Activated T-helper 17 cell treated with anti-CD3 and anti-CD28 coated beads, Interleukin-2, amount 50 U/mL, for 72 hours (primary cell): ENCODE data around the gene GMPPA. TPM values are rescaled to one million over a fixed set of nuclear protein-coding genes. Genes with fewer than 3 reads are reported as not detected.

ENCODE experiments used
- ATAC-seq: fragments of 150-1000 bp; cut with Tn5 transposase; replicated peaks from 2 replicates; pipeline ENCODE4 v1.10.0; 2021; ENCODE audit warnings: mild to moderate bottlenecking, moderate library complexity
- H3K27ac Mint-ChIP-seq: one replicate; pipeline ENCODE4 v1.8.0; 2022; ENCODE audit warnings: mixed read lengths
- H3K27me3 Mint-ChIP-seq: one replicate; pipeline ENCODE4 v1.8.0; 2022; ENCODE audit warnings: mixed read lengths
- H3K36me3 Mint-ChIP-seq: one replicate; pipeline ENCODE4 v1.8.0; 2022; ENCODE audit warnings: low read depth, mild to moderate bottlenecking, mixed read lengths
- H3K4me1 Mint-ChIP-seq: one replicate; pipeline ENCODE4 v1.8.0; 2022; ENCODE audit warnings: mixed read lengths
- H3K4me3 Mint-ChIP-seq: one replicate; pipeline ENCODE4 v1.8.0; 2022; ENCODE audit warnings: mild to moderate bottlenecking, mixed read lengths
- H3K9me3 Mint-ChIP-seq: one replicate; pipeline ENCODE4 v1.8.0; 2022; ENCODE audit warnings: mixed read lengths
- total RNA-seq, 2 donors: library from RNA; stranded (reverse); gene quantifications; one replicate each; pipeline ENCODE4 v1.2.3, GENCODE V29; 2022

GMPPA gene
- total RNA-seq: 10 to 100 TPM; 31.7 to 36.3 TPM

GRCh38 chr2:219498280-219499057 is at the start of gene GMPPA:
Gene GMPPA (plus strand): TSS chr2:219498891. CDS start chr2:219499976, 1,085 bp downstream.
- ATAC-seq: peak; percentile 94
- Mint-ChIP-seq H3K36me3 (peaks cover 36% of the 10 kb centered on the region), H3K9me3 (no peaks in the 10 kb centered on the region), H3K4me1 (peaks cover 17% of the 10 kb centered on the region), H3K27me3 (peaks cover 23% of the 10 kb centered on the region), H3K27ac (peak within 1 kb of the TSS; percentile 87), H3K4me3 (peak within 1 kb of the TSS; percentile 92)

- H3K36me3 Mint-ChIP-seq: peaks cover 4% of the 10 kb centered on the region
- H3K9me3 Mint-ChIP-seq: no peaks in the 10 kb centered on the region
- H3K4me1 Mint-ChIP-seq: no peaks in the 10 kb centered on the region
- H3K27me3 Mint-ChIP-seq: peaks cover 9% of the 10 kb centered on the region
- H3K27ac Mint-ChIP-seq: no peak overlapping the region
- ATAC-seq: no peak
- no peak overlapping the region for H3K4me3 Mint-ChIP-seq
These were observed 49.1 kb upstream of the GMPPA start for GRCh38 chr2:219449609-219450008.

GRCh38 chr2:219451661-219452360 is 46.9 kb upstream of the GMPPA start:
- Mint-ChIP-seq H3K4me3 (no peak overlapping the region), H3K27me3 (peaks cover 9% of the 10 kb centered on the region), H3K36me3 (peaks cover 4% of the 10 kb centered on the region), H3K27ac (no peak overlapping the region), H3K4me1 (no peaks in the 10 kb centered on the region), H3K9me3 (no peaks in the 10 kb centered on the region)
- no peak for ATAC-seq

DNA sequence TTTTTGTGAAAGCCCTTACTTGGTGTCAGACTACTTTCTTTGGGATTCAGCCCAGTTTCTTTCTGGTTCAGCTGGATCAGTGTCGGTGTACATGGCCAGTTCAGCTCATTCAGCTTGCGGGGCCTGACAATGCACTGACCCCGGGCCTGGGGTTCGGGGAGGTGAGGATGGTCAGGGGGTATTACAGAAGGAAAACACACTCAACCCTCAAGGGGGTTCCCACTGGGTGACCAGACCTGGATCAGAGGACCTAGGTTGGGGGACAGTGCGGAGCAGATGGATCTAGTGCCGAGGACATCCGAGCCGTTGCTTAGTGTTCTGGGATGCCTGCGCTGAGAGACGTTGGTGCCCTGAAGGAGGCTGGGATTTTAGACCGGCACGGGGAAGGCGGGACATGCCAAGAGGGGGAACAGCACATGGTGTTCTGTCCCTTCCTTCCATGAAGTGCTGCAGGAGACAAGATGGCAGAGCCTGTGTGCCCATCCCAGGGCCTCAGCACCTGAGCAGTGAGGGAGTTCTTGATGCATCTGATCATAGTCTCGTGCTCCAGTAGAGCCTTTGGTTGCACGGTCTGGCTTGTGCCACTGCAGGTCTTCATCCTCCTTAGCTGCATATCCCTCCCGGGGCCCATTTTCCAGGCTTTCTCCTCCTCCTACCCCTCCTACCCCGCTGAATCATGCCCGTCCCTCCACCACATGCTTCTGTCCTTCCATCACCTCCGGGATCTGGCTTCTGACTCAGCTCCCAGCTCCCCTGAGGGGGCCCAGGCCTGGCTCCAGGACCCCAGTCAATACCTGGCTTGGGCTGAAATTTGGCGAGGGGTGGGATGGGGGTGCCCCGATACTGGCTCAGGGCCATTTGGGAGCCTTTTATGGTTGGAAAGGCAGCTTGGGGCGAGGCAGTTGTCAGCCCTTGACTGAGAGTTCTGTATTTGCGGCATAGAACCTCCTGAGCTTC is 46.1 kb upstream of the GMPPA start:
- Mint-ChIP-seq H3K36me3 (peaks cover 4% of the 10 kb centered on the region), H3K27me3 (peaks cover 9% of the 10 kb centered on the region), H3K27ac (no peak overlapping the region), H3K4me3 (no peak overlapping the region), H3K4me1 (no peaks in the 10 kb centered on the region), H3K9me3 (no peaks in the 10 kb centered on the region)
- ATAC-seq: no peak

DNA sequence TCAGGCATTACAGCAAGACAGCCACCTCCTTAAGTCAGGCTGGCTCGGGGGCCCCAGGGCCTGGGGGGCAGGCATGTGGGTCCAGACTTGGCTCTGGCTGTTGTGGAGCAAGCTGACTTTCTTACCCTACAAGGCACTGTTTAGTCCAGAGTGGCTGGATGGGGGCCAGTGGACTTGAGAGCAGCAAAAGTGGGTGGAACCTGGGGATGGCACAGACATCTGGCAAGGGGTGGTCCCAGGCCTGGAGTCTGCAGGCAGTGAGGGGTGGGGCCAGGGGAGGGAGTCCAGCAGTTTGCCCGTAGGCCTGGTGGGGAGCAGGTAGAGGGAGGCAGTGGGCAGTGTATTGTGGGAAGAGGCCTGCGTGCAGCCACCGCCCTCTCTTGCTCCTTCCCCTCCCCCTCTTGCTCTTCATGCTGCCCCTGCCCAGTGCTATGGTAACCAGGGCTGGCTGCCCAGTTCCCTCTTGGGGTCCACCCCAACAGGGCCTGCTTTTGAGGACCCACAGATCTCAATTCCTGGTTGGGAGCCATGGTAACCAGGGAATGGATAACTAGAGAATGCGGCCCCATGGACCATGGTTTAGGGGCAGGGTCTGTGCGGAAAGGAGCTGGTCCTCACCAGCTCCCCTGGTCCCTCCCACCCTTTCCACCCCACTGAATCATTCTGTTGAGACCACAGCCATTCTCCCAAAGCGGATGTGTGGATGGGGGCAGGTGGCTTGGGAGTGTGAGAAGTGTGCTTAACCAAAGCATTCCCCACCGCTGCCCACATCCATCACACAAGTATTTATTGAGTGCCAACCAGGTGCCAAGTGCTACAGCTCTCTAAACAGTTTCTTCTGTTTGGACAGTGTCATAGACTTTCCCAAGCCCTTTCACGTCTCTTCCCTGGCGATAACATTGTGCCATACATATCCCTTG is 44.8 kb upstream of the GMPPA start:
- peaks cover 3% of the 10 kb centered on the region for H3K4me1 Mint-ChIP-seq
- no peaks in the 10 kb centered on the region for H3K9me3 Mint-ChIP-seq
- ATAC-seq: no peak
- no peak overlapping the region for H3K27ac Mint-ChIP-seq
- no peak overlapping the region for H3K4me3 Mint-ChIP-seq
- H3K36me3 Mint-ChIP-seq: peaks cover 4% of the 10 kb centered on the region
- peaks cover 9% of the 10 kb centered on the region for H3K27me3 Mint-ChIP-seq

DNA sequence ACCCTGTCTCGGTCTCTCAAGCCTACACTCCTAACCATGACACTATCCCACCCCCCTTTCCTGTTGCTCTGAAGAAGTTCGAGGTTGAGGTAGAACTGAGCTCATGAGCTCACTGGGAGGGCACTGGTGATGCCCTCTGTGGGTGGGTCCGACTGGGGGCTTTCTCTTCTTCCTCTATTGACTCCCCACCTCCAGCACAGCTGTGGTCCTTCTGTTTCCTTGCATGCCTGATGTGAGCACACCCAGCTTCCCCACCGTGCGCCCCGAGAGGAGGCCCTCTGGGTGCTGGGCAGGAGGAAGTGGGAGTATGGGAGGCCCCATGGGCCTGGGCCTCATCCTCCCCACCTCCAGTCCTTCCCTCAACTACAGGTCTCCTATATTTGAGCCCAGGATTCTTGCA is 43.1 kb upstream of the GMPPA start:
- peaks cover 3% of the 10 kb centered on the region for H3K4me1 Mint-ChIP-seq
- H3K4me3 Mint-ChIP-seq: no peak overlapping the region
- peaks cover 3% of the 10 kb centered on the region for H3K27me3 Mint-ChIP-seq
- no peaks in the 10 kb centered on the region for H3K9me3 Mint-ChIP-seq
- H3K36me3 Mint-ChIP-seq: no peaks in the 10 kb centered on the region
- H3K27ac Mint-ChIP-seq: no peak overlapping the region
- no peak for ATAC-seq

DNA sequence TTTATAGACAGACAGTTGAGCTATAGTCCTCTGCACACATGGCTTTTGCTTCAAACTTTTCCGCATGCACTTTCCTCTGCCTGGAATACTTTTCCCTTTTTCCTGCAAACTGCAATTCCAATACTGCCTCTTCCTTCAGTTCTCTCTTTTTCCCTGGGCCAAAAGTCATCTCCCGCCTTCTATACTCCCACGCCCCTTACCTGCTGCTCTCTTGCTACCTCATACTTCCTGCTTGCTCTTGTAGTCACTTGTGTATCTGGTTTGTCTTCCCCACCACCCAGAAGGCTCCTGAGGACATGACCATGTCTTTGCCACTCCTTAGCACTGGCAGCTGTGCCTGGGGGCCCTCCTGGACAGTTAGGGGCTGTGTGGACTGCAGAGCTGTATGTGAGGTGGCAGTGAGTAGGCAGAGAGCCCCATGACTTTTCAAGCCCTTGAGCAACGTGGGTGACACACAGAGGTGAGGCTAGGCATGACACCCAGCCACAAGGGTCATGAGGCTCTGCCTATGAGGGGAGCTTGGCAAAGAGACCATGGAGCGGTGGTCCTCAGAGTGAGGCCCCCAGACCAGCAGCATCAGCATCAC is 40.8 kb upstream of the GMPPA start:
- peak; percentile 74 for ATAC-seq
- H3K4me3 Mint-ChIP-seq: no peak overlapping the region
- no peaks in the 10 kb centered on the region for H3K36me3 Mint-ChIP-seq
- no peak overlapping the region for H3K27ac Mint-ChIP-seq
- H3K27me3 Mint-ChIP-seq: no peaks in the 10 kb centered on the region
- H3K4me1 Mint-ChIP-seq: peaks cover 3% of the 10 kb centered on the region
- H3K9me3 Mint-ChIP-seq: no peaks in the 10 kb centered on the region

DNA sequence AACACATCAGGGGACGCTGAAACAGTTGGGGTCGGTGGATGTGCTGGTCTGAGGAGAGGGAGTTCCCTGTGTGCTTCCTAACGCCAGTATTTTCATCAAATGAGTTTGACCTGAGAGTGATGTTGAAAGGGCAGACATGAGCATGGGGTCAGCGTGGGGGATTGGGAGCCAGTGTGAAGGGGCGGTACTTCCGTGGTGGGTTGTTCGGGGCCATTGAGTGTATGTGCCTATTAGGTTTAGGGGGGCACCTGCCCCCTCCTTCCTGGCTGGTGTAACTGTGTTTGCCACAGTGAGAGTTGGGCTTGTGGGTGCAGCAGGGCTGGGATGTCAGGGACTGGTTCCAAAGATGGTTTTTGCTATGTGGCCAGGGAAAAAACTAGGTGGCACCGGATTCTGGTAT is 39.7 kb upstream of the GMPPA start:
- Mint-ChIP-seq H3K27me3 (no peaks in the 10 kb centered on the region), H3K27ac (no peak overlapping the region), H3K4me3 (no peak overlapping the region), H3K4me1 (peaks cover 3% of the 10 kb centered on the region), H3K36me3 (no peaks in the 10 kb centered on the region), H3K9me3 (no peaks in the 10 kb centered on the region)
- no peak for ATAC-seq

- Mint-ChIP-seq H3K4me1 (peaks cover 3% of the 10 kb centered on the region), H3K27me3 (no peaks in the 10 kb centered on the region), H3K36me3 (no peaks in the 10 kb centered on the region), H3K27ac (no peak overlapping the region), H3K4me3 (no peak overlapping the region), H3K9me3 (no peaks in the 10 kb centered on the region)
- ATAC-seq: no peak
These were observed 39.0 kb upstream of the GMPPA start for GRCh38 chr2:219459460-219460311.

DNA sequence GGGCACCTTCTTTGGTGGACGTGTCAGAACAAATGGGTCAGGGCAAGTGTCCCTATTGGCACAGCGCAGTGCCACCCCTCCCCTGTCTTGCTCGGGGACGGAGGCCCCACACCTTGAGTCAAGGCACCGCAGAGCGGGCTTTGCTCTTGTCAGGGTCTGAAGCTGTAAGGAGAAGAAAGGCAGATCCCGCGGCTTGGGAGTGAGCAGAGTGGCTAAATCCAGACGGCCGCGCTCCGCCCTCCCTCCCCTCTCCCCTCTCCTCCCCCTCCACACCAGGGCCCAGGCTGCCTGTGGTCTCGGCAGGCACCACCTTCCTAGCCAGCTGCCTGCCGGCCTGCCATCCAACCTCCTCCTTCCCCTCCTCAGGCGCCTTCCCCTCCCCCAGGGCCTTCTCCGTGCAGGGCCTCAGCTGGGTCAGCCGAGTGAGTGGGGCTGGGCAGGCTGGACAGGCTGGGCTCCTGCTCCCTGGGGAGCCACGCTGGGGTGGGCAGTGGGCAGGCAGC is 38.2 kb upstream of the GMPPA start:
- peaks cover 3% of the 10 kb centered on the region for H3K4me1 Mint-ChIP-seq
- H3K9me3 Mint-ChIP-seq: no peaks in the 10 kb centered on the region
- no peak overlapping the region for H3K27ac Mint-ChIP-seq
- ATAC-seq: no peak
- no peaks in the 10 kb centered on the region for H3K27me3 Mint-ChIP-seq
- no peaks in the 10 kb centered on the region for H3K36me3 Mint-ChIP-seq
- H3K4me3 Mint-ChIP-seq: no peak overlapping the region

DNA sequence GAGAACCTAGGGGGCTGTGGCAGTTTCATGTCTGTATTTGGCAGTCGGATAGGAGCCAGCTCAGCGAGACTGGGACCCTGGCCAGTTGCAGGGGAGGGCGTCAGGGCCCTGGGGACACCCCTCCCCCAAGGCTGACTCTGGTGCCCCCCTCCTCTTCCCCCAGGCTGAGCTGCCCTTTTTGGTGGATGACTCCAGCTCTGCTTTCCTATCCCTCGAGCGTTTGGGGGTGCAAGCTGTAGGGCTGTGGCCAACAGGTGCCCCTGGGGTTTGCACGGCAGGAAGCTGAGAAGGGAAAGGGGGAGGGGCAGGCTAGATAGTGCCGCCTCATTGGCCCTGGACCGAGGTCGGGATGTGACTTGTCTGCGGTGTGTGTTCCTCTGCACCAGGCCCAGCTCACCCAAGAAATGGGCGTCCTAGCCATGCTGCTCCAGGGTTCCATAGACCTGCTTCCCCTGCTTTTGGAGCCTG is 37.6 kb upstream of the GMPPA start:
- no peak for ATAC-seq
- Mint-ChIP-seq H3K4me3 (no peak overlapping the region), H3K36me3 (no peaks in the 10 kb centered on the region), H3K27me3 (no peaks in the 10 kb centered on the region), H3K27ac (no peak overlapping the region), H3K9me3 (no peaks in the 10 kb centered on the region), H3K4me1 (peaks cover 3% of the 10 kb centered on the region)

DNA sequence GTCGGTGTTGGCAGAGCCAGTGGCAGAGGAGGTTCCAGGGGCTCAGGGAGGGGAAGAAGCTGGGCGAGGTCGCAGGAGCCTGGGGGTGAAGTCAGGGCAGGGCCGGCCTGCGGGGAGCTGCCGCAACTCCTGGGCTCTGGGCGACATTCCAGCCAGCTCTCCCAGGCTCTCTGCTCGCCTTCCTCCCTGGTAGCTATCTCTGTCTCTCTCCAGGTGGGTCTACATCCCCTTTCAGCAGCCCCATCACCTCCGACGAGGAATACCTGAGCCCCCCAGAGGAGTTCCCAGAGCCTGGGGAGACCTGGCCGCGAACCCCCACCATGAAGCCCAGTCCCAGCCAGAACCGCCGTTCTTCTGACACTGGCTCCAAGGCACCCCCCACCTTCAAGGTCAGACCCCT is 37.0 kb upstream of the GMPPA start:
- H3K4me3 Mint-ChIP-seq: no peak overlapping the region
- H3K36me3 Mint-ChIP-seq: no peaks in the 10 kb centered on the region
- no peak overlapping the region for H3K27ac Mint-ChIP-seq
- H3K4me1 Mint-ChIP-seq: peaks cover 3% of the 10 kb centered on the region
- no peak for ATAC-seq
- H3K9me3 Mint-ChIP-seq: no peaks in the 10 kb centered on the region
- H3K27me3 Mint-ChIP-seq: no peaks in the 10 kb centered on the region
